Glomerular endothelial cell (primary cell): ENCODE measurements around the gene PBX4. TPM values are rescaled to one million over a fixed set of nuclear protein-coding genes. Genes with fewer than 3 reads are reported as not detected.

Experiments
- DNase-seq: peaks from one replicate; pipeline ENCODE4 v3.0.0-alpha.2; 2011; ENCODE audit warnings: low read depth, low spot score; ENCODE audit errors: extremely low read depth
- total RNA-seq: library from RNA; depleted of rRNA; stranded (reverse); fragments of >200 nt; gene quantifications from 2 replicates; pipeline ENCODE4 v1.2.3, GENCODE V29; 2015

Gene PBX4
- total RNA-seq, 1 donor from 2014 or later: not detected

- DNase-seq: no peak
Measured at GRCh38 chr19:19559931-19560330, 58.6 kb downstream of the PBX4 start.

DNA sequence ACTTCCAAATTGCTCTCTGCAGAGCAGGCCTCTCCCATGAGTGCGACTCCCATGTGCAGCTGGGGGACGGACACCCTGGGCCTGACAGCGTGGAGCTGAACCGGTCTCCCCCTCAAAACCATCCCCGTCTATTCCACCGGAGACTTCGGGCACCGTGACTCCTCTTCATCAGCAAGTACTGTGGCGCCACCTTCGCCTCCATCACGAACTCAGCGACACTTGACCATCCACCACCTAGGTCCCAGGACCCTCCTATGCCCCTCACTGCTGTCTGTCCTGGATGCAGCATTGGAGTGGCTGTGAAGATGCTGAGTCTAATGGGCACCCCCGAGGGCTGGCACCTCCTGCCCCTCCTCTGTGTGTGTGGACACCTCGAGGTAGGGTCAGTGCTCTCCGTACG is 59.9 kb downstream of the PBX4 start:
- DNase-seq: no peak

DNA sequence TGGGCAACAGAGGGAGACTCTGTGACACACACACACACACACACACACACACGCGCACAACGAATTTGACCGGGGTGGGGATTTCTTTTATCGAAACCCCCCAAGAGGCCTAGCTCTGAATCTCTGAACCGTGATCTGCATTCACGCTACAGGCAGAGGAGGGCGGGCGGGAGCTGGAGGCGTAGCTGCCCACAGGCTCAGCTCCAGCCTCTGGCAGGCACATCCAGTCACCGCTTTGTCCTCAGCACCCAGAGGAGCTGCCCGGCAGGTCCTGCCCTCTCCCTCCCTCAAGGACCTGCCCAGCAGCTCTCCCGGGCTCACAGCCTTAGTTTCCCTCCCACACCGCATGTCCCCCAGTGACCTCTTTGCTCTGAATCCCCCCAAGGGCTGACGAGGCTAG is 60.4 kb downstream of the PBX4 start:
- no peak for DNase-seq

GRCh38 chr19:19554074-19555023 is 64.1 kb downstream of the PBX4 start:
- no peak for DNase-seq

DNA sequence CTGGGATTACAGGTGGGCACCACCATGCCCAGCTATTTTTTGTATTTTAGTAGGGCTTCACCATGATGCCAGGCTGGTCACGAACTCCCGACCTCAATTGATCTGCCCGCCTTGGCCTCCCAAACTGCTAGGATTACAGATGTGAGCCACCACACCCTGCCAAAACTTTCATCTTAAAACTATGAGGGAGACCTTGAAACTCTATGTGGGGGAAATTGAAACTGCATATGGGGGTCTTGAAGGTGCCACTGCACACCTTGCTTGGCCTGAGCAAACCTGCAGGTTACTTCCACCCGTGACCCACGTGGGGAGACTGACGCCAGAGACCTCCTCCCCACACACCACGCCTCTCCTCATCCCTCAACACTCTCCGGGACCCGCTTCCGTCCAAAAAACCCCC is 64.8 kb downstream of the PBX4 start:
- DNase-seq: no peak

DNA sequence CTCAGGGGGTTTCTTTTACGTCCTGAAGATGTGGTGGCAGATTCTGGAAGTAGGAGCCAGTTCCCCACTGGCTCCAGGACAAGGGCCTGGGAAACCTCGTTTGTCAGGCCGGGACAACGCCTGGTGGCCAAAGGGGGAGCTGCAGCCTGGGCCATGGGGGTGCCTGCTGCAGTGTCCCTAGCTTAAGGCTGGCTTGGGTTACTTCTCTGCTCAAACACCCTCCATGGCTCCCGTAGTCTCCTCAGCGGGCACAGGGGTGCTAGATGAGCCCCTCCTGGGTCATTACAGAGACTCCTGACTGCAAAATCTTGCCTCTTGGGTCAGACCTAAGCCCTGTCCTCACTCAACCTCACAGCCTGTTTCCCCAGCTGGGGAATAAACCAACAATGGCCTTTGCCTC is 65.7 kb downstream of the PBX4 start:
- no peak for DNase-seq

GRCh38 chr19:19551853-19552192 is 66.7 kb downstream of the PBX4 start:
- no peak for DNase-seq

DNA sequence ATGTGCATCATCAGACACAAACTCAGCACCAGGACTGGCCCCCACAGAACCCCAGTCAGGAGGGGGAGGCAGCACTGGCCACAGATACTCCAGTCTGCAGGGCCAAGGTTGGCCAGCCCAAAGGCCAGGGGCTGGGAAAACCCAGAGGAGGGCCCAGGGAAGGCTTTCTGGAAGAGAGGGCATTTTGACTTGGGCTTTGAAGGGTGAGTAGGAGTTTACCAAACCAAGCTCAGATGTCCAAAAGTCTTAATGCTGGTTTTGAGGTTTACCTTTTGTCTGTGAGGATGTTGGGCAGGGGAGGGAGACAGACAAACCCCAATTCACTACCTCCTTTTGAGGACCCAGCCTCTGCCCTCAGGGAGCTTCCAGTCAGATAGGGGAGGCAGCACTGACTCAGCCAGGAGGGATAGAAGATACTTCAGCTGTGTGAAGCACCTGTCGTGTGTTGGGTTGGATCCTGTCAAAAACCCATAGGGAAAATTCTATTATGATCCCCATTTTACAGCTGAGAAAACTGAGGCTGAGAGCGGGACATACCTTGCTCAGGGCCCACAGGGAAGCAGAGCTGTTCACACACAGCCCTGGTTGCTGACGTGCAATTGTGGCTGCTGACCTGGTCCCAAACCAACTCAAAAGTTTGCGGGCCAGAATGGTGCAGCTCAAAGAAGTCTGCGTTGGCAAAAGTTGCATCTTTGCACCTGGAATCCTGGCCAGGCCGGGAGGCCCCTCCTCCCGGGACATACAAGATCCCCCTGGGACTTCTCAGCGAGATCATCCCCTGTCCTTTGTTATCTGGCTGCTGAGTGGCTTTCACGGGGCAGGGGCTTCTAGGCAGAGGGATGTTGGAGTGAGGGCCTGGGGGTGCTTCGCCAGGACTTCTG is 67.3 kb downstream of the PBX4 start:
- no peak for DNase-seq

DNA sequence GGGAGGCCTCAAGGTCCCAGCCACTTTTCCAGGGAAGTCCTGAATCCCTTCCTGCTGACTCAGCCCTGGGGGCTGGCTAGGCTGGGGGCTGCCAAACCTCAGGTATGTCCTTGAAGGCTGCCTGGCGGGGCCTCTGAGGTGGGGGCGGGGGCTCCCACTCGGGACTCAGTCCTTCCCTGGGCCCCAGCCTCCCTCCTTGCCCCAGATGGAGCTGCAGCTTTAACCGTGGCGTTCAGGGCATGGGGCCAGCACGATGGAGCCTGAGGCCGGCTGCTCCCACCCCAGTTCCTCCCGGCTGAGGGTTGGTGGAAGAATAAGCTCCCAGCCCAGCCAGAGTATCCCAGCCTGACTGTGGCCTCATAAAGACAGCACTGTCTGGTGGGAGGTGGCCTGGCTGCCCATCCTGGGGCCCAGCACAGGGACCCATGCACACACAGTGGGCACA is 68.0 kb downstream of the PBX4 start:
- DNase-seq: no peak

GRCh38 chr19:19549804-19550464 is 68.6 kb downstream of the PBX4 start:
- DNase-seq: no peak

GRCh38 chr19:19548915-19549759 is 69.3 kb downstream of the PBX4 start:
- DNase-seq: no peak

DNA sequence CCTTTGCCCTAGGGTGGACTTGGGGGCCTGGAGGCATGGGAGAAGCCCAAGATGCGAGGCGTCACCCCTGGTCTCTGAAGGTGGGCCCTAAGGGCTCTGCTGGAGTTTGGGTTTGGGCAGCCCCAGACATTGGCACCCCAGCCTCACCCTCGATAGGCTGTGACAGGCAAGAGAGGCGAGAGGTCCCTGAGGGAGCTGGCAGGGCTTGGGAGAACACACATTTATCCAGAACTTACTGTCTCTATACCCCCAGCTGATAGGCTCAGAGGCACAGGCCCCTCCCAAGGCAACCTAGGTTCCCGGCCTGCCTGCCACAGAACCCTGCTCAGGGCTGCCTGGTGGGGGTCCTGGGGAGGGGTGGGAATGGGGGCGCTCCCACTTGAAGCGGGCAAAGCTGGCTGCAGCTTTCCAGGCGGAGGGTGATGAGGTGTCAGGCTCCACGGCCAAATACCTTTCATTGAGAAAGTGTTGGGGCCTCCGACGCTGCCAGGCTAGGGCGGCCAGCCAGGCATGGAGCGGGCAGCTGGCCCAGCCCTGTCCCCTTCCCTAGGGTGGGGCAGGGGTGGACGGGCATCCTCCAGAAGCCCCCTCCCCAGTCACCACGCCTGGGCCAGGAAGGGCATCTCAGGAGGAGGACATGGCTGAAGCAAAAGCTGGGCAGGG is 70.7 kb downstream of the PBX4 start:
- DNase-seq: no peak

DNA sequence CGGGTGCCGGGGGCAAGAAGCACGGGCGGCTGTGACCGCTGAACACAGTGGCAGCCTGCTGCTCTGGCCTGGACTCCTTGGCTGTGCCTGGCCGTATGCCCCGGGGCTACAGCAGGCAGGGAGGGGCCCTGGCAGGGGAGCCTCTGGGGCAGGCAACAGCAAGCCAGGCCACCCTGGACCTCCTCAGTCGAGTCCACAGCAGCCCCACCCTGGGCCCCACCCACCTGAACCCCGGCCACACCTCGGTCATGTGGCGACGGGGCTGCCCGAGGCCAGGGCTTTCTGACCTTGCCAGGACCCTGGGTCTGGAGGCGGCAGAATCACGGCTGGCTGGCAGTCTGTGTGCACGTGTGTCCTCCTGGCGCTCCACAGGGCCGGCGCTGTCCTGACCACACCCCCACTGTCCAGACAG is 71.7 kb downstream of the PBX4 start:
- no peak for DNase-seq

GRCh38 chr19:19545707-19546106 is 72.8 kb downstream of the PBX4 start:
- DNase-seq: no peak

DNA sequence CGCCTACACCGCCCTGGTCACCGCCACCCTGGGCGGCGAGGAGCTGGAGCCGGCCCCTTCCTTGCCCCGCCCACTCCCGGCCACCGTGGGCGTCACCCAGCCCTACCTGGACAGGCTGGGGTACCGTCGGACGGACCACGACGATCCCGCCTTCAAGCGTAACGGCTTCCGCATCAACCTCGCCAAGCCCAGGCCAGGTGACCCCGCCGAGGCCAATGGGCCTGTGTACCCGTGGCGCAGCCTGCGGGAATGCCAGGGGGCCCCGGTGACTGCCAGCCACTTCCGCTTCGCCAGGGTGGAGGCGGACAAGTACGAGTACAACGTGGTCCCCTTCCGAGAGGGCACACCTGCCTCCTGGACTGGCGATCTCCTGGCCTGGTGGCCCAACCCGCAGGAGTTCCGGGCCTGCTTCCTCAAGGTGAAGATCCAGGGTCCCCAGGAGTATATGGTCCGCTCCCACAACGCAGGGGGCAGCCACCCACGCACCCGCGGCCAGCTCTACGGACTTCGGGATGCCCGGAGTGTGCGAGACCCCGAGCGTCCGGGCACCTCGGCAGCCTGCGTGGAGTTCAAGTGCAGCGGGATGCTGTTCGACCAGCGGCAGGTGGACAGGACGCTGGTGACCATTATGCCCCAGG is 73.4 kb downstream of the PBX4 start:
- DNase-seq: no peak

DNA sequence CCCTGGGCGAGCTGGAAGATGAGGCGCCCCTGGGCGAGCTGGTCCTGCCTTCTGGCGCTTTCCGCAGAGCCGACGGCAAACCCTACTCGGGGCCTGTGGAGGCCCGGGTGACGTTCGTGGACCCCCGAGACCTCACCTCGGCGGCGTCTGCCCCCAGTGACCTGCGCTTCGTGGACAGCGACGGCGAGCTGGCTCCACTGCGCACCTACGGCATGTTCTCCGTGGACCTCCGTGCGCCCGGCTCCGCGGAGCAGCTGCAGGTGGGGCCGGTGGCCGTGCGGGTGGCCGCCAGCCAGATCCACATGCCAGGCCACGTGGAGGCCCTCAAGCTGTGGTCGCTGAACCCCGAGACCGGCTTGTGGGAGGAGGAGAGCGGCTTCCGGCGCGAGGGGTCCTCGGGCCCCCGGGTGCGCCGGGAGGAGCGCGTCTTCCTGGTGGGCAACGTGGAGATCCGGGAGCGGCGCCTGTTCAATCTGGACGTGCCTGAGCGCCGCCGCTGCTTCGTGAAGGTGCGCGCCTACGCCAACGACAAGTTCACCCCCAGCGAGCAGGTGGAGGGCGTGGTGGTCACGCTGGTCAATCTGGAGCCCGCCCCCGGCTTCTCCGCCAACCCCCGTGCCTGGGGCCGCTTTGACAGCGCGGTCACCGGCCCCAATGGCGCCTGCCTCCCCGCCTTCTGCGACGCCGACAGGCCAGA is 74.1 kb downstream of the PBX4 start:
- DNase-seq: no peak

DNA sequence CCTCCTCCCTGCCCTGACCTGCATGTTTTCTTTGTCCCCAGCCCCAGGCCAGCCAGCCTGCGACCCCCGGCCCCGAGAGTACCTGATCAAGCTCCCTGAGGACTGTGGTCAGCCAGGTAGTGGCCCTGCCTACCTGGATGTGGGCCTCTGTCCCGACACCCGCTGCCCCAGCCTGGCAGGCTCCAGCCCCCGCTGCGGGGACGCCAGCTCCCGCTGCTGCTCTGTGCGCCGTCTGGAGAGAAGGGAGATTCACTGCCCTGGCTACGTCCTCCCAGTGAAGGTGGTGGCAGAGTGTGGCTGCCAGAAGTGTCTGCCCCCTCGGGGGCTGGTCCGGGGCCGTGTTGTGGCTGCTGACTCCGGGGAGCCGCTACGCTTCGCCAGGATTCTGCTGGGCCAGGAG is 74.8 kb downstream of the PBX4 start:
- no peak for DNase-seq

GRCh38 chr19:19543101-19543500 is 75.4 kb downstream of the PBX4 start:
- no peak for DNase-seq

DNA sequence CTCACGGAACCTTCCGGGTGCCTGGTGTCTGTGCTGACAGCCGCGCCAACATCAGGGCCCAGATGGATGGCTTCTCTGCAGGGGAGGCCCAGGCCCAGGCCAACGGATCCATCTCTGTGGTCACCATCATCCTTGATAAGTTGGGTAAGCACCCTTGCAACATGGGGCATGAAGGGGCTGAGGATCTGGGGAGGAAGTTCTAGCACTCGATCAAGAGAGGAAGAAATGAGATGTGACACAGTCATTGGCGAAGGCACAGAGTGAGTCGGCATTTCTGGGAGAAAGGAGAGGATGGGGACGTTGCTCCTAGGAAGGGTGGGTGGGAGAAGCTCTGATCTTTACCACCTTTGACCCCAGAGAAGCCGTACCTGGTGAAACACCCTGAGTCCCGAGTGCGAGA is 76.0 kb downstream of the PBX4 start:
- DNase-seq: no peak
